ENCODE results near the gene WFIKKN2. TPM values are rescaled to one million over a fixed set of nuclear protein-coding genes. Genes with fewer than 3 reads are reported as not detected.

WFIKKN2 gene
- total and polyA plus RNA-seq, 2 of the 13 experiments (the other 11 are each of a cell fraction or from before 2014, with no cell fraction given) = not detected

GRCh38 chr17:50884439-50885311, 49.3 kb downstream of the WFIKKN2 start (continued):
- no peak for TF ChIP-seq CHD2 (IDR thresholded peaks at IDR 0.05; ENCODE audit: low read depth, low read length)
- no peak for TF ChIP-seq ZSCAN30 (CRISPR knock-in tag; IDR thresholded peaks at IDR 0.05)
- no peak for TF ChIP-seq MED8 (CRISPR knock-in tag; IDR thresholded peaks at IDR 0.05; ENCODE audit: insufficient replicate concordance)
- TF ChIP-seq TOPORS (CRISPR knock-in tag; IDR thresholded peaks at IDR 0.05) = no peak
- no peak for TF ChIP-seq NKX3-1 (CRISPR knock-in tag; IDR thresholded peaks at IDR 0.05)
- no peak for TF ChIP-seq NFE2 (CRISPR knock-in tag; IDR thresholded peaks at IDR 0.05)
- no peak for TF ChIP-seq TP53 (CRISPR knock-in tag; conservative IDR thresholded peaks at IDR 0.05)
- no peak for TF ChIP-seq GLMP (CRISPR knock-in tag; IDR thresholded peaks at IDR 0.05; ENCODE audit: borderline replicate concordance)
- peak; percentile 47; the same call in 1 of the 2 replicates for TF ChIP-seq ZGPAT (CRISPR knock-in tag; IDR thresholded peaks at IDR 0.05)
- TF ChIP-seq ZNF749 (CRISPR knock-in tag; IDR thresholded peaks at IDR 0.05; ENCODE audit: borderline replicate concordance) = no peak
- no peak for TF ChIP-seq IKZF1 (IDR thresholded peaks at IDR 0.05)
- TF ChIP-seq ZNF615 (CRISPR knock-in tag; IDR thresholded peaks at IDR 0.05; ENCODE audit: borderline replicate concordance) = no peak
- no peak for TF ChIP-seq ZNF75D (CRISPR knock-in tag; IDR thresholded peaks at IDR 0.05; ENCODE audit: borderline replicate concordance)
- no peak; the same call in 1 of the 2 replicates for TF ChIP-seq ZNF816 (CRISPR knock-in tag; IDR thresholded peaks at IDR 0.05; ENCODE audit: borderline replicate concordance)
- TF ChIP-seq, protein P1, sequence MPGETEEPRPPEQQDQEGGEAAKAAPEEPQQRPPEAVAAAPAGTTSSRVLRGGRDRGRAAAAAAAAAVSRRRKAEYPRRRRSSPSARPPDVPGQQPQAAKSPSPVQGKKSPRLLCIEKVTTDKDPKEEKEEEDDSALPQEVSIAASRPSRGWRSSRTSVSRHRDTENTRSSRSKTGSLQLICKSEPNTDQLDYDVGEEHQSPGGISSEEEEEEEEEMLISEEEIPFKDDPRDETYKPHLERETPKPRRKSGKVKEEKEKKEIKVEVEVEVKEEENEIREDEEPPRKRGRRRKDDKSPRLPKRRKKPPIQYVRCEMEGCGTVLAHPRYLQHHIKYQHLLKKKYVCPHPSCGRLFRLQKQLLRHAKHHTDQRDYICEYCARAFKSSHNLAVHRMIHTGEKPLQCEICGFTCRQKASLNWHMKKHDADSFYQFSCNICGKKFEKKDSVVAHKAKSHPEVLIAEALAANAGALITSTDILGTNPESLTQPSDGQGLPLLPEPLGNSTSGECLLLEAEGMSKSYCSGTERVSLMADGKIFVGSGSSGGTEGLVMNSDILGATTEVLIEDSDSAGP (CRISPR knock-in tag; IDR thresholded peaks at IDR 0.05; ENCODE audit: borderline replicate concordance) = peak; percentile 45
- TF ChIP-seq GFI1 (CRISPR knock-in tag; IDR thresholded peaks at IDR 0.05; ENCODE audit: borderline replicate concordance) = no peak; the same call in 1 of the 2 replicates
- TF ChIP-seq ZFP90 (CRISPR knock-in tag; IDR thresholded peaks at IDR 0.05; ENCODE audit: borderline replicate concordance) = no peak
- TF ChIP-seq KLF11 (CRISPR knock-in tag; IDR thresholded peaks at IDR 0.05) = no peak
- TF ChIP-seq ZNF124 (CRISPR knock-in tag; IDR thresholded peaks at IDR 0.05) = no peak; the same call in 1 of the 2 replicates
- peak; percentile 74 for TF ChIP-seq IKZF4 (CRISPR knock-in tag; IDR thresholded peaks at IDR 0.05; ENCODE audit: borderline replicate concordance, low read depth, not compliant biosample characterization)
- TF ChIP-seq ZNF160 (CRISPR knock-in tag; IDR thresholded peaks at IDR 0.05) = no peak; the same call in 1 of the 2 replicates
- TF ChIP-seq FOXA1 (IDR thresholded peaks at IDR 0.05) = no peak
- TF ChIP-seq FOXA1 (CRISPR knock-in tag; IDR thresholded peaks at IDR 0.05) = no peak
- TF ChIP-seq, protein P2, sequence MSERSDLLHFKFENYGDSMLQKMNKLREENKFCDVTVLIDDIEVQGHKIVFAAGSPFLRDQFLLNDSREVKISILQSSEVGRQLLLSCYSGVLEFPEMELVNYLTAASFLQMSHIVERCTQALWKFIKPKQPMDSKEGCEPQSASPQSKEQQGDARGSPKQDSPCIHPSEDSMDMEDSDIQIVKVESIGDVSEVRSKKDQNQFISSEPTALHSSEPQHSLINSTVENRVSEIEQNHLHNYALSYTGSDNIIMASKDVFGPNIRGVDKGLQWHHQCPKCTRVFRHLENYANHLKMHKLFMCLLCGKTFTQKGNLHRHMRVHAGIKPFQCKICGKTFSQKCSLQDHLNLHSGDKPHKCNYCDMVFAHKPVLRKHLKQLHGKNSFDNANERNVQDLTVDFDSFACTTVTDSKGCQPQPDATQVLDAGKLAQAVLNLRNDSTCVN (CRISPR knock-in tag; IDR thresholded peaks at IDR 0.05; ENCODE audit: borderline replicate concordance) = no peak
- TF ChIP-seq MEF2D (CRISPR knock-in tag; IDR thresholded peaks at IDR 0.05) = peak; percentile 91
- no peak for TF ChIP-seq ZBTB1 (CRISPR knock-in tag; IDR thresholded peaks at IDR 0.05; ENCODE audit: borderline replicate concordance)
